Measurements from ENCODE around the gene PIGC. TPM values are rescaled to one million over a fixed set of nuclear protein-coding genes. Genes with fewer than 3 reads are reported as not detected.

Gene PIGC
- total RNA-seq, 4 donors from 2014 or later = 8.2 to 83.3 (median 31.3) TPM

GRCh38 chr1:172457479-172458130 is 13.7 kb upstream of the PIGC start:
- Histone ChIP-seq H3K27ac (no peak overlapping the region), H3K4me3 (no peak overlapping the region), H3K36me3 (no peaks in the 10 kb centered on the region), H3K9me3 (no peaks in the 10 kb centered on the region), H3K4me1 (no peaks in the 10 kb centered on the region), H3K27me3 (no peaks in the 10 kb centered on the region)
- intact Hi-C loops (cut with DNase I; ENCODE audit: low total_unique reads) = no loop called here
- no peak for DNase-seq
- no peak for TF ChIP-seq CTCF (IDR thresholded peaks at IDR 0.05)
- TF ChIP-seq POLR2A (IDR thresholded peaks at IDR 0.05) = no peak

- no peaks in the 10 kb centered on the region for H3K27me3 ChIP-seq
- H3K27ac ChIP-seq = no peak overlapping the region
- TF ChIP-seq CTCF (IDR thresholded peaks at IDR 0.05) (no peak), POLR2A (IDR thresholded peaks at IDR 0.05) (no peak)
- DNase-seq = no peak
- no peaks in the 10 kb centered on the region for H3K36me3 ChIP-seq
- no peak overlapping the region for H3K4me3 ChIP-seq
- no peaks in the 10 kb centered on the region for H3K9me3 ChIP-seq
- intact Hi-C loops (cut with DNase I; ENCODE audit: low total_unique reads) = no loop called here
- no peaks in the 10 kb centered on the region for H3K4me1 ChIP-seq
These were observed 12.5 kb upstream of the PIGC start for GRCh38 chr1:172456344-172456769.

- intact Hi-C loops (cut with DNase I; ENCODE audit: low total_unique reads) = no loop called here
- H3K9me3 ChIP-seq = no peaks in the 10 kb centered on the region
- no peaks in the 10 kb centered on the region for H3K4me1 ChIP-seq
- no peak overlapping the region for H3K4me3 ChIP-seq
- DNase-seq = no peak
- no peak for TF ChIP-seq CTCF (IDR thresholded peaks at IDR 0.05)
- no peak for TF ChIP-seq POLR2A (IDR thresholded peaks at IDR 0.05)
- no peaks in the 10 kb centered on the region for H3K27me3 ChIP-seq
- no peaks in the 10 kb centered on the region for H3K36me3 ChIP-seq
- no peak overlapping the region for H3K27ac ChIP-seq
These were observed 11.6 kb upstream of the PIGC start for GRCh38 chr1:172455451-172455850.

GRCh38 chr1:172453607-172454006 is 9.7 kb upstream of the PIGC start:
- no peaks in the 10 kb centered on the region for H3K4me1 ChIP-seq
- intact Hi-C loops (cut with DNase I; ENCODE audit: low total_unique reads) = no loop called here
- no peak for TF ChIP-seq POLR2A (IDR thresholded peaks at IDR 0.05)

GRCh38 chr1:172453153-172453545 is 9.3 kb upstream of the PIGC start:
- Histone ChIP-seq H3K27me3 (no peaks in the 10 kb centered on the region), H3K9me3 (no peaks in the 10 kb centered on the region), H3K4me1 (no peaks in the 10 kb centered on the region), H3K27ac (no peak overlapping the region), H3K4me3 (no peak overlapping the region), H3K36me3 (no peaks in the 10 kb centered on the region)
- TF ChIP-seq CTCF (IDR thresholded peaks at IDR 0.05) (no peak), POLR2A (IDR thresholded peaks at IDR 0.05) (no peak)
- no peak for DNase-seq
- intact Hi-C loops (cut with DNase I; ENCODE audit: low total_unique reads) = no loop called here

More at GRCh38 chr1:172453607-172454006, 9.7 kb upstream of the PIGC start:
- Histone ChIP-seq H3K9me3 (no peaks in the 10 kb centered on the region), H3K36me3 (no peaks in the 10 kb centered on the region), H3K4me3 (no peak overlapping the region), H3K27me3 (no peaks in the 10 kb centered on the region), H3K27ac (no peak overlapping the region)
- DNase-seq = no peak

All from uterus (tissue), 4 donors.